OCI-LY1 (cell line): Measurements from ENCODE around the gene EN2.

Source experiments
- EZH2 ChIP-seq: fragments of 200-600 bp; sonication (generic), shearing (Covaris generic); IDR thresholded peaks from 2 replicates; pipeline ENCODE4 v1.8.0; 2017; ENCODE audit warnings: borderline replicate concordance, mixed run types, mild to moderate bottlenecking, antibody characterized with exemption, low read length, moderate library complexity, mixed read lengths
- TF ChIP-seq, protein P1 (sequence below): fragments of 200-600 bp; sonication (generic), shearing (Covaris generic); IDR thresholded peaks from 2 replicates; pipeline ENCODE4 v1.5.1; 2017; ENCODE audit warnings: mild to moderate bottlenecking, antibody characterized with exemption, low read length, moderate library complexity, mixed read lengths

DNA sequence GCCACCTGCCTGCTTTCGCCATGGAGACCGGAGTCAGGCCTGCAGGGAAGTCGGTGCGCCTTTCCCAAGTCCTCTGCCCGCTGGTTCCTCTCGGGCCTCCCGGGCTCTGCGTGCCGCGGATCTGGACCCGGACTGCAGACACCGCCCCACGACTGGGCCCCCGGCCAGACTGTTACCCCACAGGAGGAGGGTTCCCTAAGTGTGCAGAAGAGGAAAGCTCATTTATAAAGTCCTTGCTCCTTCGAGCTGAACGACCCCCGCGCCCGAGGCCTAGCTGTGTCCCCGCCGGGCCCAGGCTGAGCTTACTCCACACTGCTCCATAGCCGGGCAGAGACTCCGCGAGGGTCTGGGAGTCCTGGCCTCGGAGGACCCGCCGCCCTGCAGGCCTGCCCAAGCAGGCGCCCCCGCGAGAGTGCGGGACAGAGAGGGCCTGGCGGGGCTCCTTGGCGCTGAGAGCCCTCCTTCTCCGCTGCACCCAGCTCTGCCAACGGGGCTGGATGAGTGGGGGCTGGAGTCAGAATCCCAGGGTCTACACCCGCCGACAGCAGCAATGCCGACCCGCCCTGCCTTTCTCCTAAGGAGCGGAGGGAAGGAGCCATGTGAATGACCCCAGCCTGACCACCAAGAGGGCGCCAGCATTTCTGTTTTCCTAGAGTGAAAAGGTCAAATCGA lies 8.3 kb downstream of the EN2 start:
- TF ChIP-seq, protein P1, sequence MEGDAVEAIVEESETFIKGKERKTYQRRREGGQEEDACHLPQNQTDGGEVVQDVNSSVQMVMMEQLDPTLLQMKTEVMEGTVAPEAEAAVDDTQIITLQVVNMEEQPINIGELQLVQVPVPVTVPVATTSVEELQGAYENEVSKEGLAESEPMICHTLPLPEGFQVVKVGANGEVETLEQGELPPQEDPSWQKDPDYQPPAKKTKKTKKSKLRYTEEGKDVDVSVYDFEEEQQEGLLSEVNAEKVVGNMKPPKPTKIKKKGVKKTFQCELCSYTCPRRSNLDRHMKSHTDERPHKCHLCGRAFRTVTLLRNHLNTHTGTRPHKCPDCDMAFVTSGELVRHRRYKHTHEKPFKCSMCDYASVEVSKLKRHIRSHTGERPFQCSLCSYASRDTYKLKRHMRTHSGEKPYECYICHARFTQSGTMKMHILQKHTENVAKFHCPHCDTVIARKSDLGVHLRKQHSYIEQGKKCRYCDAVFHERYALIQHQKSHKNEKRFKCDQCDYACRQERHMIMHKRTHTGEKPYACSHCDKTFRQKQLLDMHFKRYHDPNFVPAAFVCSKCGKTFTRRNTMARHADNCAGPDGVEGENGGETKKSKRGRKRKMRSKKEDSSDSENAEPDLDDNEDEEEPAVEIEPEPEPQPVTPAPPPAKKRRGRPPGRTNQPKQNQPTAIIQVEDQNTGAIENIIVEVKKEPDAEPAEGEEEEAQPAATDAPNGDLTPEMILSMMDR = no peak
- TF ChIP-seq EZH2 = no peak
